ENCODE data around the gene RFX2. TPM values are rescaled to one million over a fixed set of nuclear protein-coding genes. Genes with fewer than 3 reads are reported as not detected.

RFX2 gene
- total and polyA plus RNA-seq, 10 of the 15 experiments (the other 5 are each of a cell fraction or from before 2014, with no cell fraction given), result 3.2 to 9.8 (median 4.7) TPM

DNA sequence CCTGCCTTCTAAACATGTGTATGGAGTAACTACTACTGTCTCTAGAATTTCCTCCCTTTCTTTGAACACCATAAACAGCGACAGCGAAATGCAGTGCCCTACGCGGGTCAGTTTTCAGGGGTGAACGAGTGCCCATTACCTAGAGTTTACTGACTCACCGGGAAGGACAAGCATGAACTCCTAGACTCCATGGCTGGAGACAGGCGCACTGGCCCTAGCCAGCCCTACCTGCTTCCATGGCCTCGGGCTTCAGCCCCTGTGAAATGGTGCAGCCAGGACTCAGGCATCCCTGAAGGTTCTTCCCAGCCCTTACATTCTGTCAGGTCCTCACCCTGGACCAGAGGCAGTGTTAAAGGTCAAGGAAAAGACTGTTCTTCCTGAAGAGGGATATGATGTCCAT is 140.8 kb downstream of the RFX2 start (continued):
- TF ChIP-seq, protein P1, sequence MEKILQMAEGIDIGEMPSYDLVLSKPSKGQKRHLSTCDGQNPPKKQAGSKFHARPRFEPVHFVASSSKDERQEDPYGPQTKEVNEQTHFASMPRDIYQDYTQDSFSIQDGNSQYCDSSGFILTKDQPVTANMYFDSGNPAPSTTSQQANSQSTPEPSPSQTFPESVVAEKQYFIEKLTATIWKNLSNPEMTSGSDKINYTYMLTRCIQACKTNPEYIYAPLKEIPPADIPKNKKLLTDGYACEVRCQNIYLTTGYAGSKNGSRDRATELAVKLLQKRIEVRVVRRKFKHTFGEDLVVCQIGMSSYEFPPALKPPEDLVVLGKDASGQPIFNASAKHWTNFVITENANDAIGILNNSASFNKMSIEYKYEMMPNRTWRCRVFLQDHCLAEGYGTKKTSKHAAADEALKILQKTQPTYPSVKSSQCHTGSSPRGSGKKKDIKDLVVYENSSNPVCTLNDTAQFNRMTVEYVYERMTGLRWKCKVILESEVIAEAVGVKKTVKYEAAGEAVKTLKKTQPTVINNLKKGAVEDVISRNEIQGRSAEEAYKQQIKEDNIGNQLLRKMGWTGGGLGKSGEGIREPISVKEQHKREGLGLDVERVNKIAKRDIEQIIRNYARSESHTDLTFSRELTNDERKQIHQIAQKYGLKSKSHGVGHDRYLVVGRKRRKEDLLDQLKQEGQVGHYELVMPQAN (conservative IDR thresholded peaks at IDR 0.05), result no peak
- TF ChIP-seq SREBF2 (IDR thresholded peaks at IDR 0.05; ENCODE audit: low read length) (no peak), IRF4 (IDR thresholded peaks at IDR 0.05; ENCODE audit: low read depth, low read length) (no peak), NFIC (IDR thresholded peaks at IDR 0.05; ENCODE audit: low read depth, low read length) (no peak), NRF1 (conservative IDR thresholded peaks at IDR 0.05; ENCODE audit: low read depth, low read length) (no peak), WRNIP1 (IDR thresholded peaks at IDR 0.05; ENCODE audit: borderline replicate concordance, low read depth, low read length) (no peak), RAD21 (IDR thresholded peaks at IDR 0.05; ENCODE audit: insufficient read depth, low read depth, low read length) (no peak), STAT1 (conservative IDR thresholded peaks at IDR 0.05) (no peak)
- TF ChIP-seq, protein P2, sequence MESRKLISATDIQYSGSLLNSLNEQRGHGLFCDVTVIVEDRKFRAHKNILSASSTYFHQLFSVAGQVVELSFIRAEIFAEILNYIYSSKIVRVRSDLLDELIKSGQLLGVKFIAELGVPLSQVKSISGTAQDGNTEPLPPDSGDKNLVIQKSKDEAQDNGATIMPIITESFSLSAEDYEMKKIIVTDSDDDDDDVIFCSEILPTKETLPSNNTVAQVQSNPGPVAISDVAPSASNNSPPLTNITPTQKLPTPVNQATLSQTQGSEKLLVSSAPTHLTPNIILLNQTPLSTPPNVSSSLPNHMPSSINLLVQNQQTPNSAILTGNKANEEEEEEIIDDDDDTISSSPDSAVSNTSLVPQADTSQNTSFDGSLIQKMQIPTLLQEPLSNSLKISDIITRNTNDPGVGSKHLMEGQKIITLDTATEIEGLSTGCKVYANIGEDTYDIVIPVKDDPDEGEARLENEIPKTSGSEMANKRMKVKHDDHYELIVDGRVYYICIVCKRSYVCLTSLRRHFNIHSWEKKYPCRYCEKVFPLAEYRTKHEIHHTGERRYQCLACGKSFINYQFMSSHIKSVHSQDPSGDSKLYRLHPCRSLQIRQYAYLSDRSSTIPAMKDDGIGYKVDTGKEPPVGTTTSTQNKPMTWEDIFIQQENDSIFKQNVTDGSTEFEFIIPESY (IDR thresholded peaks at IDR 0.05), result no peak
